ENCODE results near the gene PTCD2. TPM values are rescaled to one million over a fixed set of nuclear protein-coding genes. Genes with fewer than 3 reads are reported as not detected.

The PTCD2 gene
- total and polyA plus RNA-seq, 9 of the 15 experiments (the other 6 are each of a cell fraction or from before 2014, with no cell fraction given) = 11.9 to 28.5 (median 18.6) TPM

DNA sequence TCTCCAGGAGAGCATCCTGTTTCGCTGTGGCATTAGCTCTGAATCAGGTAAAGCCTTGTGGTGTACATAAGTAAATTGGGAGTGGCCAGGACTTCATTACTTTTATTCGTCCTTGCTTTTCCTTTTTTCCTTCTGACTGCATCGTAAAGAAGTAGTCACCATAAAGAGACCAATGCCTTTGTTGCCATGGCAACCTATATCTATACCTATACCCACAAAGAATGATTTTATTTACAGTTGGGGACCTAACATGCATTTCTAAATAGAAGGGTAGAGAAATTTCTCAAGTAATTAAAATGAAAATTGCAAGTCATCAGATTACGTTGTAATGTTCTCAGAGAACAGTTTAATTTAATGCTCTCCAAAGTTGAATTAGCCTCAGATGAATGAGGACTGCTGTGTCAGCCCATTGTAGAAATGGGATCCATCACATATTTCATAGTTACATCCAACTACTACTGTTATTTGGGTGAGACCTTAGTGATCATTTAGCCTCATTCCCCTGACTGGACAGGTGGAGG, 18.6 kb downstream of the PTCD2 start:
- H3K4me3 ChIP-seq = no peak overlapping the region
- H3K79me2 ChIP-seq (ENCODE audit: control insufficient read depth, insufficient read depth, low read length) = no peaks in the 10 kb centered on the region
- no peak overlapping the region for H3K4me2 ChIP-seq (ENCODE audit: insufficient read depth, low read length)
- H3K36me3 ChIP-seq (ENCODE audit: control insufficient read depth, insufficient read depth, low read length) = peaks cover 76% of the 10 kb centered on the region; the same call in 2 of the 3 replicates
- intact Hi-C loops (cut with micrococcal nuclease) = no loop called here
- POLR2A ChIA-PET = interaction anchor here (1.0 to 1.4 kb wide), 3 partner anchors 11 to 21 kb away, joined by 3 to 4 read pairs (median 3); partner anchors contain the start of genes MRPS27 and PTCD2
- no peaks in the 10 kb centered on the region for H3K27me3 ChIP-seq (ENCODE audit: control insufficient read depth in 2 of 2, insufficient read depth in 2 of 2, low read length in 2 of 2)
- WGBS (ENCODE audit: insufficient coverage, low coverage, missing lambda C conversion rate) = 87% methylated on average over 4 of the region's 4 CpGs
- FAIRE-seq (no peak), DNase-seq (ENCODE audit: extremely low read depth in 1 of 4, low spot score in 3 of 4) (no peak), ATAC-seq (no peak)
- H2AFZ ChIP-seq (ENCODE audit: low read depth, low read length) = no peak overlapping the region
- no peaks in the 10 kb centered on the region for H3K4me1 ChIP-seq (replicated peaks in 1 of 2; ENCODE audit: control insufficient read depth in 2 of 2, insufficient read depth in 2 of 2, low read length in 2 of 2)
- H3K9me3 ChIP-seq (replicated peaks; ENCODE audit: control insufficient read depth, insufficient read depth, low read depth, low read length) = no peaks in the 10 kb centered on the region
- CTCF ChIA-PET (ENCODE audit: low intra/inter-chr PET ratio) = no interaction called here
- in situ Hi-C loops (cut with MboI) = no loop called here
- H3K9me1 ChIP-seq (ENCODE audit: control insufficient read depth, insufficient read depth, low read length) = no peaks in the 10 kb centered on the region
- H4K20me1 ChIP-seq (replicated peaks; ENCODE audit: control insufficient read depth, insufficient read depth, low read length) = no peaks in the 10 kb centered on the region
- no TSS peak for BruUV-seq (replicated peaks)
- no peak overlapping the region for H3K9ac ChIP-seq (ENCODE audit: insufficient read depth in 1 of 2, low read depth in 2 of 2, low read length in 2 of 2)
- no peak overlapping the region for H3K27ac ChIP-seq (ENCODE audit: extremely low read depth, low read depth, low read length)
- TF ChIP-seq, protein P1, sequence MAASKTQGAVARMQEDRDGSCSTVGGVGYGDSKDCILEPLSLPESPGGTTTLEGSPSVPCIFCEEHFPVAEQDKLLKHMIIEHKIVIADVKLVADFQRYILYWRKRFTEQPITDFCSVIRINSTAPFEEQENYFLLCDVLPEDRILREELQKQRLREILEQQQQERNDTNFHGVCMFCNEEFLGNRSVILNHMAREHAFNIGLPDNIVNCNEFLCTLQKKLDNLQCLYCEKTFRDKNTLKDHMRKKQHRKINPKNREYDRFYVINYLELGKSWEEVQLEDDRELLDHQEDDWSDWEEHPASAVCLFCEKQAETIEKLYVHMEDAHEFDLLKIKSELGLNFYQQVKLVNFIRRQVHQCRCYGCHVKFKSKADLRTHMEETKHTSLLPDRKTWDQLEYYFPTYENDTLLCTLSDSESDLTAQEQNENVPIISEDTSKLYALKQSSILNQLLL (CRISPR knock-in tag; IDR thresholded peaks at IDR 0.05; ENCODE audit: borderline replicate concordance) = no peak
- TF ChIP-seq MAFF (IDR thresholded peaks at IDR 0.05; ENCODE audit: low read length) (0 out of 2 replicates have a peak, but pooled peaks have one; percentile 8), NRF1 (conservative IDR thresholded peaks at IDR 0.05 in 1 of 2, IDR thresholded peaks at IDR 0.05 in 1 of 2) (no peak), ZNF212 (CRISPR knock-in tag; IDR thresholded peaks at IDR 0.05) (no peak), ZNF354B (CRISPR knock-in tag; IDR thresholded peaks at IDR 0.05) (no peak), C11orf30 (IDR thresholded peaks at IDR 0.05; ENCODE audit: low read depth) (peak; percentile 48), FOXA1 (IDR thresholded peaks at IDR 0.05; ENCODE audit: borderline replicate concordance) (no peak), CTBP1 (IDR thresholded peaks at IDR 0.05; ENCODE audit: borderline replicate concordance) (no peak), RCOR1 (IDR thresholded peaks at IDR 0.05; ENCODE audit: borderline replicate concordance in 1 of 2, low read depth in 2 of 2, low read length in 2 of 2) (no peak), RFX1 (IDR thresholded peaks at IDR 0.05) (peak; percentile 86), ZNF316 (IDR thresholded peaks at IDR 0.05) (peak; percentile 72), TAF9B (IDR thresholded peaks at IDR 0.05; ENCODE audit: partially characterized antibody) (no peak), BRCA1 (IDR thresholded peaks at IDR 0.05) (no peak), BRCA1 (CRISPR knock-in tag; IDR thresholded peaks at IDR 0.05) (no peak), BMI1 (IDR thresholded peaks at IDR 0.05; ENCODE audit: low read length) (no peak), IRF2 (CRISPR knock-in tag; IDR thresholded peaks at IDR 0.05) (no peak)
- TF ChIP-seq, protein P2, sequence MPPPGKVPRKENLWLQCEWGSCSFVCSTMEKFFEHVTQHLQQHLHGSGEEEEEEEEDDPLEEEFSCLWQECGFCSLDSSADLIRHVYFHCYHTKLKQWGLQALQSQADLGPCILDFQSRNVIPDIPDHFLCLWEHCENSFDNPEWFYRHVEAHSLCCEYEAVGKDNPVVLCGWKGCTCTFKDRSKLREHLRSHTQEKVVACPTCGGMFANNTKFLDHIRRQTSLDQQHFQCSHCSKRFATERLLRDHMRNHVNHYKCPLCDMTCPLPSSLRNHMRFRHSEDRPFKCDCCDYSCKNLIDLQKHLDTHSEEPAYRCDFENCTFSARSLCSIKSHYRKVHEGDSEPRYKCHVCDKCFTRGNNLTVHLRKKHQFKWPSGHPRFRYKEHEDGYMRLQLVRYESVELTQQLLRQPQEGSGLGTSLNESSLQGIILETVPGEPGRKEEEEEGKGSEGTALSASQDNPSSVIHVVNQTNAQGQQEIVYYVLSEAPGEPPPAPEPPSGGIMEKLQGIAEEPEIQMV (tag; conservative IDR thresholded peaks at IDR 0.05; ENCODE audit: low read depth) = no peak
- TF ChIP-seq, protein P3, sequence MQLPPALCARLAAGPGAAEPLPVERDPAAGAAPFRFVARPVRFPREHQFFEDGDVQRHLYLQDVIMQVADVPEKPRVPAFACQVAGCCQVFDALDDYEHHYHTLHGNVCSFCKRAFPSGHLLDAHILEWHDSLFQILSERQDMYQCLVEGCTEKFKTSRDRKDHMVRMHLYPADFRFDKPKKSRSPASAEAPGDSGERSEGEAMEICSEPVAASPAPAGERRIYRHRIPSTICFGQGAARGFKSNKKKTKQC (CRISPR knock-in tag; IDR thresholded peaks at IDR 0.05) = no peak
- TF ChIP-seq, protein P4, sequence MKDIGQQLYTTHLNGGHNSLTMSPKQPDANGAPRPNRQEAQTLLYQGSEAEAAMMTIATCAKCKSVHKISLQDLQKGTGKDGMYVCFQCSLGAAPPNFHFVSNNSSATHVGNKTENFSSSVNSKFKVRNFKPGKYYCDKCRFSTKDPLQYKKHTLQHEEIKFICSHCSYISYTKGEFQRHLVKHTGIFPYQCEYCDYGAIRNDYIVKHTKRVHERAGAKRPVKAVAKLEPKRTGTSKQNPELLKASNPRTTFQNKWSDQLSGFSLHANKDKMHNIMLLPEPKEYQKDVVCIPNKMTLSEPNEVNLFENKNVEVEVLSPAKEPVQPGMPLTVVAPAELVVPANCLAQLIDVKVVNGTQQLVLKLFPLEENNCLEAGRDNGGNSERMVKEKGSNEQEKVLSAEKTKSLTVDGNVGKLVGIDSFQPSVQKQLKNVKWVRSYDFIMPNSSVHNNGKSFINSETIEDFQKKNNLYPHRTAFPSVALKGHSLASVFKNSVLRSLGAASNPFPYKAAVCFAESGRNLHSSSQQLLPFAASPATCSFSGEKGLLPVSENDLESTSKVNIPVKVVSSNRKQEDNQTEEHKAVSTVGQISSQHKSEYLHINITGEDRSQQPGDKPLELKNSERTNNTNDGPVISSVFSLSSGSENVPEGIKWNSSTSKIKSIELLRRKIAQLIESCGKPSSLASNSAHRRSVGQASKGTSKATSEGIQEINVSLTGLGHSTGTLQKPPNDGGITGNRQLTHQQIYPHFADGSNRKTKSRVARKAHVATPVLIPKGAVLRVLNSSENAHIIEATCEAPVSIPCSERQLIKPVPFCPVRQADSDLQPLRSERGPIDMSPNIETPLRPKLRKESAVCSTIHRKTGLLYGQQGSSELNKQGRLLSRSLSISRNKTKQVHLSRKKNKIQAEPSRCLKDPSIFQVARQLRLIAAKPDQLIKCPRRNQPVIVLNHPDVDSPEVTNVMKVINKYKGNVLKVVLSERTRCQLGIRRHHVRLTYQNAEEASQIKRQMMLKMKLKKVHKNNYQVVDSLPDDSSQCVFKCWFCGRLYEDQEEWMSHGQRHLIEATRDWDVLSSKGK (CRISPR knock-in tag; IDR thresholded peaks at IDR 0.05) = no peak
